Gastrocnemius medialis (tissue), 4 donors: ENCODE measurements around the gene CLDN34.

Source experiments
- CTCF ChIP-seq, 5 experiments: fragments of 450-650 bp in 3 of 5; fragments of 200-600 bp in 2 of 5; sonication (generic) in 2 of 5; IDR thresholded peaks in 4 of 5; conservative IDR thresholded peaks in 1 of 5; 1 replicate in 4 of 5; 2 replicates in 1 of 5; pipeline ENCODE4 v1.5.1; 2016 to 2019; ENCODE audit warnings: antibody characterized with exemption in 5 of 5, mild to moderate bottlenecking in 3 of 5, moderate library complexity in 3 of 5
- POLR2A ChIP-seq, 2 donors: fragments of 450-650 bp; IDR thresholded peaks; one replicate each; pipeline ENCODE4 v1.6.1; 2017; ENCODE audit warnings: antibody characterized with exemption in 2 of 2, mild to moderate bottlenecking in 2 of 2, moderate library complexity in 2 of 2

GRCh38 chrX:9938516-9938915 is 28.6 kb upstream of the CLDN34 start:
- TF ChIP-seq CTCF (IDR thresholded peaks at IDR 0.05 in 4 of 5, conservative IDR thresholded peaks at IDR 0.05 in 1 of 5) (no peak), POLR2A (IDR thresholded peaks at IDR 0.05) (no peak)
